Measurements from ENCODE around the gene CMPK2.

The CMPK2 gene

DNA sequence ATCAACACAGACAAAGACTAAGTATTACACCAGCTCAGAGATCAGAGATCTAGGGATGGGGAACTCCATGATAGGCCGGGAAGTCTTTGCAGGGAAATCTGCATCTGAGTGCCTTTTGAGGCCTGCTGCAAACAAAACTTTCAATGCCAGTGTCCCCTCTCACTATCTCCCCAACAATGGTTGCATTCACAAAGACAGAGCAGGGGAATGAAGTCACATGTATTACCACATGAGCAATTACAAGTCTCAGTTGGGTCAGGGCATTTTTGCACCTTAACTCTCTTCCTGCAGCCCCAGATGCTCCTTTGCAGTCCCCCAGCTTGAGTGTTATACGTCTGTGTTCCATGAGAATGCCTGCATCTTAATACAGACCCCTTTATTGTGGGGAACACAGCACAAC is 49.7 kb upstream of the CMPK2 start:
- H3K27ac ChIP-seq (ENCODE audit: extremely low read depth, low read depth, low read length), result no peak overlapping the region
- CTCF ChIA-PET, result interaction anchor here (1.0 to 2.8 kb wide), 8 partner anchors 9 to 133 kb away, joined by 3 to 35 read pairs (median 5); partner anchors contain the start of gene CMPK2
- no peak overlapping the region for H3K4me3 ChIP-seq (ENCODE audit: low read depth, low read length)
- H3K4me1 ChIP-seq (ENCODE audit: control insufficient read depth, insufficient read depth, low read length), result no peaks in the 10 kb centered on the region
- no peaks in the 10 kb centered on the region for H3K9me3 ChIP-seq (ENCODE audit: control insufficient read depth, insufficient read depth, low read depth, low read length)
- POLR2A ChIA-PET, result no interaction called here
- TF ChIP-seq ZNF585B (tag by site-specific recombination; IDR thresholded peaks at IDR 0.05), result no peak
- no peak for TF ChIP-seq ZNF626 (tag by site-specific recombination; IDR thresholded peaks at IDR 0.05)
- TF ChIP-seq ZNF202 (tag by site-specific recombination; IDR thresholded peaks at IDR 0.05; ENCODE audit: borderline replicate concordance), result no peak
- no peak for TF ChIP-seq FEZF1 (tag by site-specific recombination; IDR thresholded peaks at IDR 0.05)
- TF ChIP-seq ZNF19 (tag by site-specific recombination; IDR thresholded peaks at IDR 0.05; ENCODE audit: low read depth), result no peak
- TF ChIP-seq MZF1 (tag by site-specific recombination; IDR thresholded peaks at IDR 0.05; ENCODE audit: borderline replicate concordance), result no peak
- no peak for TF ChIP-seq ZNF654 (tag by site-specific recombination; IDR thresholded peaks at IDR 0.05; ENCODE audit: low read depth)
- TF ChIP-seq GLIS2 (tag by site-specific recombination; IDR thresholded peaks at IDR 0.05), result no peak
- TF ChIP-seq ZNF155 (tag by site-specific recombination; IDR thresholded peaks at IDR 0.05), result no peak
- TF ChIP-seq ZNF558 (tag by site-specific recombination; IDR thresholded peaks at IDR 0.05), result no peak
- TF ChIP-seq, protein P1, sequence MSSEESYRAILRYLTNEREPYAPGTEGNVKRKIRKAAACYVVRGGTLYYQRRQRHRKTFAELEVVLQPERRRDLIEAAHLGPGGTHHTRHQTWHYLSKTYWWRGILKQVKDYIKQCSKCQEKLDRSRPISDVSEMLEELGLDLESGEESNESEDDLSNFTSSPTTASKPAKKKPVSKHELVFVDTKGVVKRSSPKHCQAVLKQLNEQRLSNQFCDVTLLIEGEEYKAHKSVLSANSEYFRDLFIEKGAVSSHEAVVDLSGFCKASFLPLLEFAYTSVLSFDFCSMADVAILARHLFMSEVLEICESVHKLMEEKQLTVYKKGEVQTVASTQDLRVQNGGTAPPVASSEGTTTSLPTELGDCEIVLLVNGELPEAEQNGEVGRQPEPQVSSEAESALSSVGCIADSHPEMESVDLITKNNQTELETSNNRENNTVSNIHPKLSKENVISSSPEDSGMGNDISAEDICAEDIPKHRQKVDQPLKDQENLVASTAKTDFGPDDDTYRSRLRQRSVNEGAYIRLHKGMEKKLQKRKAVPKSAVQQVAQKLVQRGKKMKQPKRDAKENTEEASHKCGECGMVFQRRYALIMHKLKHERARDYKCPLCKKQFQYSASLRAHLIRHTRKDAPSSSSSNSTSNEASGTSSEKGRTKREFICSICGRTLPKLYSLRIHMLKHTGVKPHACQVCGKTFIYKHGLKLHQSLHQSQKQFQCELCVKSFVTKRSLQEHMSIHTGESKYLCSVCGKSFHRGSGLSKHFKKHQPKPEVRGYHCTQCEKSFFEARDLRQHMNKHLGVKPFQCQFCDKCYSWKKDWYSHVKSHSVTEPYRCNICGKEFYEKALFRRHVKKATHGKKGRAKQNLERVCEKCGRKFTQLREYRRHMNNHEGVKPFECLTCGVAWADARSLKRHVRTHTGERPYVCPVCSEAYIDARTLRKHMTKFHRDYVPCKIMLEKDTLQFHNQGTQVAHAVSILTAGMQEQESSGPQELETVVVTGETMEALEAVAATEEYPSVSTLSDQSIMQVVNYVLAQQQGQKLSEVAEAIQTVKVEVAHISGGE (tag by site-specific recombination; conservative IDR thresholded peaks at IDR 0.05; ENCODE audit: low read depth), result no peak
- no peak for TF ChIP-seq OSR2 (tag by site-specific recombination; IDR thresholded peaks at IDR 0.05)
- no peak for TF ChIP-seq ZNF571 (tag by site-specific recombination; IDR thresholded peaks at IDR 0.05)
- no peak for TF ChIP-seq ZNF174 (tag by site-specific recombination; IDR thresholded peaks at IDR 0.05)
- no peak for TF ChIP-seq ZNF48 (tag by site-specific recombination; IDR thresholded peaks at IDR 0.05)
- TF ChIP-seq, protein P2, sequence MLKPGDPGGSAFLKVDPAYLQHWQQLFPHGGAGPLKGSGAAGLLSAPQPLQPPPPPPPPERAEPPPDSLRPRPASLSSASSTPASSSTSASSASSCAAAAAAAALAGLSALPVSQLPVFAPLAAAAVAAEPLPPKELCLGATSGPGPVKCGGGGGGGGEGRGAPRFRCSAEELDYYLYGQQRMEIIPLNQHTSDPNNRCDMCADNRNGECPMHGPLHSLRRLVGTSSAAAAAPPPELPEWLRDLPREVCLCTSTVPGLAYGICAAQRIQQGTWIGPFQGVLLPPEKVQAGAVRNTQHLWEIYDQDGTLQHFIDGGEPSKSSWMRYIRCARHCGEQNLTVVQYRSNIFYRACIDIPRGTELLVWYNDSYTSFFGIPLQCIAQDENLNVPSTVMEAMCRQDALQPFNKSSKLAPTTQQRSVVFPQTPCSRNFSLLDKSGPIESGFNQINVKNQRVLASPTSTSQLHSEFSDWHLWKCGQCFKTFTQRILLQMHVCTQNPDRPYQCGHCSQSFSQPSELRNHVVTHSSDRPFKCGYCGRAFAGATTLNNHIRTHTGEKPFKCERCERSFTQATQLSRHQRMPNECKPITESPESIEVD (tag by site-specific recombination; IDR thresholded peaks at IDR 0.05), result no peak
- no peak for TF ChIP-seq MYNN (tag by site-specific recombination; IDR thresholded peaks at IDR 0.05; ENCODE audit: borderline replicate concordance)
- TF ChIP-seq IKZF3 (tag by site-specific recombination; IDR thresholded peaks at IDR 0.05), result no peak
- no peaks in the 10 kb centered on the region for H3K36me3 ChIP-seq (ENCODE audit: control insufficient read depth in 2 of 2, insufficient read depth in 1 of 2, low read length in 2 of 2)

DNA sequence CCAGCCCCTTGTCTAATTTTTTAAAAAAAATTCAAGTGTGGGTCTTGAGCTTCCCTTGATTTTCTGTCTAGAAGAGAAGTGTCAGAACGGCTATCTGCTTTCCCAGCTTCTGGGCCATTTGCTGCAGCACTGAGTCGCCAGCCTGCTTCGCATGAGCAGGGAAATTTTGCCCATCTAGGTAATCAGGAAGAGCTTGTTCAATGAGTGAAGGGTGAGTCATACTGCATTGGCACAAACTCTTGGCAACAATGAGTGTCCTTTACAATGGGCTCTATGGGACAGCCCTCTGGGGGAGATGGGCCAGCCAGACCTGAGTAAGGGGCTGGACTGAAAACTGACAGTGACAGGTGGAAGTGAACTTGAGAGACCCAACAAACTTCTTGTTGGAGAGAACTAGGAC is 49.1 kb upstream of the CMPK2 start:
- Histone ChIP-seq H3K4me1 (ENCODE audit: control insufficient read depth, insufficient read depth, low read length) (no peaks in the 10 kb centered on the region), H3K4me3 (ENCODE audit: low read depth, low read length) (no peak overlapping the region), H3K9me3 (ENCODE audit: control insufficient read depth, insufficient read depth, low read depth, low read length) (no peaks in the 10 kb centered on the region), H3K36me3 (ENCODE audit: control insufficient read depth in 2 of 2, insufficient read depth in 1 of 2, low read length in 2 of 2) (no peaks in the 10 kb centered on the region), H3K27ac (ENCODE audit: extremely low read depth, low read depth, low read length) (no peak overlapping the region)
- ChIA-PET POLR2A (no interaction called here), CTCF (interaction anchor here (1.3 to 2.8 kb wide), 2 partner anchors 8 to 18 kb away, joined by 6 to 35 read pairs; no protein-coding TSS in a partner anchor)
- TF ChIP-seq ZNF350 (tag by site-specific recombination; IDR thresholded peaks at IDR 0.05) (no peak), ZFP37 (tag by site-specific recombination; IDR thresholded peaks at IDR 0.05) (no peak), ZNF555 (tag by site-specific recombination; conservative IDR thresholded peaks at IDR 0.05) (no peak), HOXD13 (CRISPR knock-in tag; IDR thresholded peaks at IDR 0.05; ENCODE audit: borderline replicate concordance) (no peak), ZNF133 (tag by site-specific recombination; IDR thresholded peaks at IDR 0.05) (no peak), ZNF146 (tag by site-specific recombination; IDR thresholded peaks at IDR 0.05) (no peak), ZNF155 (tag by site-specific recombination; IDR thresholded peaks at IDR 0.05) (no peak), ZNF626 (tag by site-specific recombination; IDR thresholded peaks at IDR 0.05) (no peak), KLF7 (tag by site-specific recombination; IDR thresholded peaks at IDR 0.05; ENCODE audit: borderline replicate concordance) (no peak)
- TF ChIP-seq, protein P3, sequence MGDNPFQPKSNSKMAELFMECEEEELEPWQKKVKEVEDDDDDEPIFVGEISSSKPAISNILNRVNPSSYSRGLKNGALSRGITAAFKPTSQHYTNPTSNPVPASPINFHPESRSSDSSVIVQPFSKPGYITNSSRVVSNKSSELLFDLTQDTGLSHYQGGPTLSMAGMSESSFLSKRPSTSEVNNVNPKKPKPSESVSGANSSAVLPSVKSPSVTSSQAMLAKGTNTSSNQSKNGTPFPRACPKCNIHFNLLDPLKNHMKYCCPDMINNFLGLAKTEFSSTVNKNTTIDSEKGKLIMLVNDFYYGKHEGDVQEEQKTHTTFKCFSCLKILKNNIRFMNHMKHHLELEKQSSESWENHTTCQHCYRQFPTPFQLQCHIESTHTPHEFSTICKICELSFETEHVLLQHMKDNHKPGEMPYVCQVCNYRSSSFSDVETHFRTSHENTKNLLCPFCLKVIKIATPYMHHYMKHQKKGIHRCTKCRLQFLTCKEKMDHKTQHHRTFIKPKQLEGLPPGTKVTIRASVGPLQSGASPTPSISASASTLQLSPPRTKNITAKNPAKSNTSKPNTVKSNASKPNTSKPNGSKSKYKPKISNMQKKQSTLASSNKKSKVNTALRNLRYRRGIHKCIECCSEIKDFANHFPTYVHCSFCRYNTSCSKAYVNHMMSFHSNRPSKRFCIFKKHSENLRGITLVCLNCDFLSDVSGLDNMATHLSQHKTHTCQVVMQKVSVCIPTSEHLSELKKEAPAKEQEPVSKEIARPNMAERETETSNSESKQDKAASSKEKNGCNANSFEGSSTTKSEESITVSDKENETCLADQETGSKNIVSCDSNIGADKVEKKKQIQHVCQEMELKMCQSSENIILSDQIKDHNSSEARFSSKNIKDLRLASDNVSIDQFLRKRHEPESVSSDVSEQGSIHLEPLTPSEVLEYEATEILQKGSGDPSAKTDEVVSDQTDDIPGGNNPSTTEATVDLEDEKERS (tag by site-specific recombination; IDR thresholded peaks at IDR 0.05), result no peak
- TF ChIP-seq, protein P4, sequence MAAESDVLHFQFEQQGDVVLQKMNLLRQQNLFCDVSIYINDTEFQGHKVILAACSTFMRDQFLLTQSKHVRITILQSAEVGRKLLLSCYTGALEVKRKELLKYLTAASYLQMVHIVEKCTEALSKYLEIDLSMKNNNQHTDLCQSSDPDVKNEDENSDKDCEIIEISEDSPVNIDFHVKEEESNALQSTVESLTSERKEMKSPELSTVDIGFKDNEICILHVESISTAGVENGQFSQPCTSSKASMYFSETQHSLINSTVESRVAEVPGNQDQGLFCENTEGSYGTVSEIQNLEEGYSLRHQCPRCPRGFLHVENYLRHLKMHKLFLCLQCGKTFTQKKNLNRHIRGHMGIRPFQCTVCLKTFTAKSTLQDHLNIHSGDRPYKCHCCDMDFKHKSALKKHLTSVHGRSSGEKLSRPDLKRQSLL (tag by site-specific recombination; IDR thresholded peaks at IDR 0.05), result no peak

All from HEK293 (cell line).